Activated CD4-positive, alpha-beta memory T cell treated with anti-CD3 and anti-CD28 coated beads, Interleukin-2, amount 10 ng/mL, durations not matched to agents 7 days and 5 days (primary cell): ENCODE data around the gene ADGRL3. TPM values are rescaled to one million over a fixed set of nuclear protein-coding genes. Genes with fewer than 3 reads are reported as not detected.

Source experiments
- CTCF ChIA-PET: fragments of 350-600 bp; sonication (Branson Sonifier 250); formaldehyde crosslinking; loops from one replicate; lab custom pipeline; 2021; ENCODE audit warnings: antibody characterized with exemption, inconsistent platforms; lab: Charles Lee
- POLR2A ChIA-PET: fragments of 350-600 bp; sonication (Branson Sonifier 250); formaldehyde crosslinking; loops from one replicate; lab custom pipeline; 2021; ENCODE audit warnings: antibody characterized with exemption; lab: Charles Lee
- DNase-seq: peaks from one replicate; pipeline ENCODE4 v3.0.0-alpha.2; 2020
- H3K27ac Mint-ChIP-seq: one replicate; pipeline ENCODE4 v1.8.0; 2021; ENCODE audit warnings: mild to moderate bottlenecking, mixed read lengths
- H3K27me3 Mint-ChIP-seq: one replicate; pipeline ENCODE4 v1.8.0; 2021; ENCODE audit warnings: mixed read lengths
- H3K36me3 Mint-ChIP-seq: one replicate; pipeline ENCODE4 v1.8.0; 2021; ENCODE audit warnings: low read depth, mixed read lengths
- H3K4me1 Mint-ChIP-seq: one replicate; pipeline ENCODE4 v1.8.0; 2021; ENCODE audit warnings: mixed read lengths
- H3K4me3 Mint-ChIP-seq: one replicate; pipeline ENCODE4 v1.8.0; 2021; ENCODE audit warnings: mild to moderate bottlenecking, mixed read lengths
- H3K9me3 Mint-ChIP-seq: one replicate; pipeline ENCODE4 v1.8.0; 2021; ENCODE audit warnings: mixed read lengths
- total RNA-seq, 2 experiments: library from RNA; stranded (reverse); gene quantifications; one replicate each; pipeline ENCODE4 v1.2.3, GENCODE V29; 2021

ADGRL3 gene
- total RNA-seq, 2 experiments from 2014 or later, result not detected

- H3K4me1 Mint-ChIP-seq, result no peaks in the 10 kb centered on the region
- H3K9me3 Mint-ChIP-seq, result peaks cover 4% of the 10 kb centered on the region
- POLR2A ChIA-PET, result no interaction called here
- no peaks in the 10 kb centered on the region for H3K36me3 Mint-ChIP-seq
- H3K27ac Mint-ChIP-seq, result no peak overlapping the region
- CTCF ChIA-PET, result interaction anchor here (0.7 kb wide), 1 partner anchor 37 kb away, joined by 3 read pairs; no protein-coding TSS in a partner anchor
- H3K27me3 Mint-ChIP-seq, result no peaks in the 10 kb centered on the region
- H3K4me3 Mint-ChIP-seq, result no peak overlapping the region
- no peak for DNase-seq
Observed at GRCh38 chr4:61553557-61554125, 353.5 kb downstream of the ADGRL3 start.

GRCh38 chr4:61555789-61556188 lies 355.7 kb downstream of the ADGRL3 start:
- Mint-ChIP-seq H3K9me3 (peaks cover 4% of the 10 kb centered on the region), H3K4me3 (no peak overlapping the region), H3K27ac (no peak overlapping the region), H3K36me3 (no peaks in the 10 kb centered on the region), H3K27me3 (no peaks in the 10 kb centered on the region), H3K4me1 (no peaks in the 10 kb centered on the region)
- DNase-seq, result no peak
- ChIA-PET CTCF (no interaction called here), POLR2A (no interaction called here)

- Mint-ChIP-seq H3K4me1 (no peaks in the 10 kb centered on the region), H3K27me3 (no peaks in the 10 kb centered on the region), H3K27ac (no peak overlapping the region), H3K4me3 (no peak overlapping the region), H3K9me3 (peaks cover 4% of the 10 kb centered on the region), H3K36me3 (no peaks in the 10 kb centered on the region)
- ChIA-PET CTCF (no interaction called here), POLR2A (no interaction called here)
- no peak for DNase-seq
Observed at GRCh38 chr4:61556277-61556676, 356.2 kb downstream of the ADGRL3 start.

GRCh38 chr4:61559396-61559795 lies 359.3 kb downstream of the ADGRL3 start:
- DNase-seq, result no peak
- no peaks in the 10 kb centered on the region for H3K4me1 Mint-ChIP-seq
- no peaks in the 10 kb centered on the region for H3K36me3 Mint-ChIP-seq
- peaks cover 6% of the 10 kb centered on the region for H3K9me3 Mint-ChIP-seq
- ChIA-PET CTCF (no interaction called here), POLR2A (no interaction called here)
- no peak overlapping the region for H3K27ac Mint-ChIP-seq
- H3K4me3 Mint-ChIP-seq, result no peak overlapping the region
- H3K27me3 Mint-ChIP-seq, result no peaks in the 10 kb centered on the region

GRCh38 chr4:61561028-61561427 lies 360.9 kb downstream of the ADGRL3 start:
- H3K27me3 Mint-ChIP-seq, result no peaks in the 10 kb centered on the region
- no peak for DNase-seq
- no peaks in the 10 kb centered on the region for H3K36me3 Mint-ChIP-seq
- H3K27ac Mint-ChIP-seq, result no peak overlapping the region
- H3K4me1 Mint-ChIP-seq, result no peaks in the 10 kb centered on the region
- H3K4me3 Mint-ChIP-seq, result no peak overlapping the region
- peaks cover 6% of the 10 kb centered on the region for H3K9me3 Mint-ChIP-seq
- POLR2A ChIA-PET, result no interaction called here
- CTCF ChIA-PET, result no interaction called here

- CTCF ChIA-PET, result no interaction called here
- no peaks in the 10 kb centered on the region for H3K4me1 Mint-ChIP-seq
- DNase-seq, result no peak
- POLR2A ChIA-PET, result no interaction called here
- H3K27ac Mint-ChIP-seq, result no peak overlapping the region
- H3K9me3 Mint-ChIP-seq, result peaks cover 2% of the 10 kb centered on the region
- no peaks in the 10 kb centered on the region for H3K27me3 Mint-ChIP-seq
- H3K36me3 Mint-ChIP-seq, result no peaks in the 10 kb centered on the region
- H3K4me3 Mint-ChIP-seq, result no peak overlapping the region
Observed at GRCh38 chr4:61571761-61572559, 371.8 kb downstream of the ADGRL3 start.

- no peaks in the 10 kb centered on the region for H3K4me1 Mint-ChIP-seq
- no peak overlapping the region for H3K4me3 Mint-ChIP-seq
- H3K9me3 Mint-ChIP-seq, result no peaks in the 10 kb centered on the region
- no peaks in the 10 kb centered on the region for H3K36me3 Mint-ChIP-seq
- ChIA-PET CTCF (no interaction called here), POLR2A (no interaction called here)
- H3K27me3 Mint-ChIP-seq, result no peaks in the 10 kb centered on the region
- DNase-seq, result no peak
- no peak overlapping the region for H3K27ac Mint-ChIP-seq
Observed at GRCh38 chr4:61575796-61576195, 375.7 kb downstream of the ADGRL3 start.

GRCh38 chr4:61579786-61580185 lies 379.7 kb downstream of the ADGRL3 start:
- no peak overlapping the region for H3K27ac Mint-ChIP-seq
- DNase-seq, result no peak
- CTCF ChIA-PET, result no interaction called here
- H3K36me3 Mint-ChIP-seq, result no peaks in the 10 kb centered on the region
- H3K27me3 Mint-ChIP-seq, result no peaks in the 10 kb centered on the region
- no peak overlapping the region for H3K4me3 Mint-ChIP-seq
- POLR2A ChIA-PET, result no interaction called here
- no peaks in the 10 kb centered on the region for H3K4me1 Mint-ChIP-seq
- peaks cover 3% of the 10 kb centered on the region for H3K9me3 Mint-ChIP-seq

- Mint-ChIP-seq H3K27me3 (no peaks in the 10 kb centered on the region), H3K27ac (no peak overlapping the region), H3K9me3 (peaks cover 3% of the 10 kb centered on the region), H3K4me3 (no peak overlapping the region), H3K36me3 (no peaks in the 10 kb centered on the region), H3K4me1 (no peaks in the 10 kb centered on the region)
- ChIA-PET CTCF (no interaction called here), POLR2A (no interaction called here)
- DNase-seq, result no peak
Observed at GRCh38 chr4:61580721-61581377, 380.7 kb downstream of the ADGRL3 start.

- ChIA-PET POLR2A (no interaction called here), CTCF (no interaction called here)
- DNase-seq, result no peak
- peaks cover 3% of the 10 kb centered on the region for H3K9me3 Mint-ChIP-seq
- no peaks in the 10 kb centered on the region for H3K4me1 Mint-ChIP-seq
- no peak overlapping the region for H3K4me3 Mint-ChIP-seq
- H3K36me3 Mint-ChIP-seq, result no peaks in the 10 kb centered on the region
- H3K27ac Mint-ChIP-seq, result no peak overlapping the region
- no peaks in the 10 kb centered on the region for H3K27me3 Mint-ChIP-seq
Observed at GRCh38 chr4:61583696-61584095, 383.6 kb downstream of the ADGRL3 start.

- no peak for DNase-seq
- no peak overlapping the region for H3K27ac Mint-ChIP-seq
- POLR2A ChIA-PET, result no interaction called here
- CTCF ChIA-PET, result no interaction called here
- H3K4me1 Mint-ChIP-seq, result no peaks in the 10 kb centered on the region
- H3K4me3 Mint-ChIP-seq, result no peak overlapping the region
- H3K27me3 Mint-ChIP-seq, result no peaks in the 10 kb centered on the region
- no peaks in the 10 kb centered on the region for H3K36me3 Mint-ChIP-seq
- peaks cover 2% of the 10 kb centered on the region for H3K9me3 Mint-ChIP-seq
Observed at GRCh38 chr4:61588621-61589402, 388.7 kb downstream of the ADGRL3 start.

- H3K27me3 Mint-ChIP-seq, result no peaks in the 10 kb centered on the region
- H3K36me3 Mint-ChIP-seq, result no peaks in the 10 kb centered on the region
- ChIA-PET CTCF (interaction anchor here (0.6 kb wide), 1 partner anchor 37 kb away, joined by 3 read pairs; no protein-coding TSS in a partner anchor), POLR2A (no interaction called here)
- H3K4me1 Mint-ChIP-seq, result no peaks in the 10 kb centered on the region
- no peak overlapping the region for H3K27ac Mint-ChIP-seq
- H3K4me3 Mint-ChIP-seq, result no peak overlapping the region
- H3K9me3 Mint-ChIP-seq, result peaks cover 2% of the 10 kb centered on the region
- no peak for DNase-seq
Observed at GRCh38 chr4:61590881-61591280, 390.8 kb downstream of the ADGRL3 start.
